ENCODE results near the gene GLIPR1L1.

The GLIPR1L1 gene

GRCh38 chr12:75349946-75350345, 15.5 kb downstream of the GLIPR1L1 start:
- FAIRE-seq (no peak), DNase-seq (ENCODE audit: insufficient read length, low spot score) (no peak)
- no peak for TF ChIP-seq CTCF (IDR thresholded peaks at IDR 0.05; ENCODE audit: insufficient read depth, missing control alignments)

DNA sequence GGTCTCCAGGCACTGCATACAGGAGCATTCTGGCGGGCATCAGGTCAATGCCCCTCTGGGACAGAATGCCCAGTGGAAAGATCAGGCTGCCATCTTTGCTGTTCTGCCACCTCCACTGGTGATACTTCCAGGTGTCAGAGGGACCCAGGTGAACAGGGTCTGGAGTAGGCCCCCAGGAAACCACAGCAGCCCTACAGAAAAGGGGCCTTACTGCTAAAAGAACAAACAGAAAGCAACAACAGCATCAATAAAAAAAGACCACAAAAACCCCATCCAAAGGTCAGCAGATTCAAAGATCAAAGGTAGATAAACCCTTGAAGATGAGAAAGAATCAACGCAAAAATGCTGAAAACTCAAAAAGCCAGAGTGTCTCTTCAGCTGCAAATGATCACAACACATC, 15.9 kb downstream of the GLIPR1L1 start:
- TF ChIP-seq CTCF (IDR thresholded peaks at IDR 0.05; ENCODE audit: insufficient read depth, missing control alignments): no peak
- FAIRE-seq: no peak
- no peak for DNase-seq (ENCODE audit: insufficient read length, low spot score)

DNA sequence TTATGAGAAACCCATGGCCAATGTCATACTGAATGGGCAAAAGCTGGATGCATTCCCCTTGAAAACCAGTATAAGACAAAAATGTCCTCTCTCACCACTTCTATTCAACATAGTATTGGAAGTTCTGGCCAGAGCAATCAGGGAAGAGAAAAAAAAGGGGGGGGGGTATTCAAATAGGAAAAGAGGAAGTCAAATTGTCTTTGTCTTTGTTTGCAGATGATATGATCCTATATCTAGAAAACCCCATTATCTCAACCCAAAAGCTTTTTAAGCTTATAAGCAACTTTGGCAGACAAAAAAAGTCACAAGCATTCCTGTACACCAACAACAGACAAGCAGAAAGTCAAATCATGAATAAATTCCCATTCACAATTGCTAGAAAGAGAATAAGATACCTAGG, 19.5 kb downstream of the GLIPR1L1 start:
- FAIRE-seq (no peak), DNase-seq (ENCODE audit: insufficient read length, low spot score) (no peak)
- no peak for TF ChIP-seq CTCF (IDR thresholded peaks at IDR 0.05; ENCODE audit: insufficient read depth, missing control alignments)

DNA sequence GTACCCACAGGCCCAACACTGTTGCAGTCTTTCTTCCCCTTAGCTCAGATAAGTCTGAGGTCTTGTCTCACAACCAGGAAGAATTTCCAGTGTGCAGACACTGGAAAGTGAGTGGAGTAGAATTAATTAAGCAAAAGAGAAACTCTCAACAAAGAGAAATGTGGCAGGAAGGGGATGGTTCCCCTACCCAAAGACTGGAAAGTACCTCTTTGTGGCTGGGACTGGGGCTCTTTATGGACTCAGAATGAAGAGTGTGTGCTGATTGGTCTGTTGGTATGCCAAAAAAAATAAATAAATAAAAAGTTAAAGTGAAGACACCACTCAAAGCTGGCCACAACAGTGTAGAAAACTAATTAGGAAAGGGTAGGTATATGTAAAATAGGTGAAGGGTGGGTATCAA, 26.4 kb downstream of the GLIPR1L1 start:
- FAIRE-seq (no peak), DNase-seq (ENCODE audit: insufficient read length, low spot score) (no peak)
- no peak for TF ChIP-seq CTCF (IDR thresholded peaks at IDR 0.05; ENCODE audit: insufficient read depth, missing control alignments)

GRCh38 chr12:75361408-75361807, 26.9 kb downstream of the GLIPR1L1 start:
- FAIRE-seq (no peak), DNase-seq (ENCODE audit: insufficient read length, low spot score) (no peak)
- TF ChIP-seq CTCF (IDR thresholded peaks at IDR 0.05; ENCODE audit: insufficient read depth, missing control alignments): no peak

DNA sequence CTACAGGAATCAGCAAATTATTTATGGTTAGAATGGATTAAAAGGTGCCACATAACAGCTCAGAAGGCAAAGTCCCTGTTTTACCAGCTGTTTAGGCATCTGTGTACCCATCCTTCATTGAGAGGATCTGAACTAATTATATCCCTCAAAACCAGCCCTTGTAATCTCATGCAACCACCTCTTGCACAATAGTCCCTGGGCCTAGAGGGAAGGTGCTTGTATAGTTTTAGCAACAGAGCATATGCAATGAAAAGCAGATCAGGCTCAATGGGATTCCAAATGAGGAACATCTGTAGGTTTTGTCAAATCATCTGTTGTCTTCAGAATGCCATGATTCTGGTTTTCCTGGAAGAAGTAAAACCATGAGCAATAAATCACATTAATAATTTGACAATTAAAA, 30.4 kb downstream of the GLIPR1L1 start:
- FAIRE-seq (peak; percentile 70), DNase-seq (ENCODE audit: insufficient read length, low spot score) (no peak)
- no peak for TF ChIP-seq CTCF (IDR thresholded peaks at IDR 0.05; ENCODE audit: insufficient read depth, missing control alignments)

DNA sequence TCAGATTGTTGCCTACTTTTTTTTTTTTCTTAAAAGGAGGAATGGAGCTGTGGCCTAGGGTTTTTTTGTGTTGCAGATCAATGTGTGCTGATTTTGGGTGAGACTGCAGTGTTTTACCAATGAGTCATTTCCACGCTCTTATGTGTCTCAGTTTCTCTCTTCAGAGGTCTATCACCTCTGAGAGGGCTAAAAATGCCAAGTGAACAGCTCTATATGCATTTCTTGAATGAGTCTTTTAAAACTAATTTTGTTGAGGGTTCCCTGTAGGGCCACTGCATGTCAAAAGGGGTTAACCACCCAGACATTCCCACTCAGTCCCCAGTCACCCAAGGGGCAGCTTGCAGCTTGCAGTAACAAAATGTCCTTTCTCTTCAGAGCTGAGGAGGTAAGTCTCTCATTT, 32.2 kb downstream of the GLIPR1L1 start:
- DNase-seq (ENCODE audit: insufficient read length, low spot score) (no peak), FAIRE-seq (no peak)
- no peak for TF ChIP-seq CTCF (IDR thresholded peaks at IDR 0.05; ENCODE audit: insufficient read depth, missing control alignments)

Data from D721Med (cell line).